GM19467 (cell line): ENCODE results near the gene STOML1.
"Not testable (repeated sequence)": the region's sequence is repeated elsewhere in the genome, so short reads cannot be mapped to it uniquely, and the experiment has no call there.

Source experiments
- ATAC-seq: cut with Tn5 transposase; IDR thresholded peaks from one replicate; pipeline ENCODE4 v1.9.1; 2021; ENCODE audit warnings: mild to moderate bottlenecking, moderate library complexity; ENCODE audit not compliant: unreplicated experiment

Gene STOML1

DNA sequence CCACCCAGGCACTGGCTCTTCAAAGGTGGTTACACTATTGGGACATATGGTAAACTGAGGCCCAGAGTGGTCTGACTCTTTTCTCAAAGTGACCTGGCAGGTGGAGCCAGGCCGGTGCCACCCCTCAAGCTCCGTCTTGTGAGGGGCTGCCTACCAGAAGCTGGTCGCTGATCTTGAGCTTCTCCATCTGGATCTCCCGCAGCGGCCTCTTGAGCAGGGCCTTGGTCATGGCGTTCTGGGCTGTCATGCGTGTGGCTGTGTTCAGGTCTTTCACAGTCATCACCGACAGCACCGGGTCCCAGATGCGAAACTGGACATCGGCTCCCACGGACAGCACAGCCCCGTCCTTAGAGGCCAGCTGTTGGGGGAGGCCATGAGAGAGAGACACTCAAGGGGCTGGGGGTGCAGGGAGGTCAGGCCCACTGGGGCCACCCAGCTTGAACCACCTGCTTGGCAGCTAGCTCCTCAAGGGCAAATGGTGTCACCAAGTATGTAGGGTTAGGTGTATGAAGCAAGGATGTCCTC, 3.6 kb downstream of the STOML1 start:
- ATAC-seq, result no peak

- no peak for ATAC-seq
These were observed 4.2 kb downstream of the STOML1 start for GRCh38 chr15:73987681-73988444.

DNA sequence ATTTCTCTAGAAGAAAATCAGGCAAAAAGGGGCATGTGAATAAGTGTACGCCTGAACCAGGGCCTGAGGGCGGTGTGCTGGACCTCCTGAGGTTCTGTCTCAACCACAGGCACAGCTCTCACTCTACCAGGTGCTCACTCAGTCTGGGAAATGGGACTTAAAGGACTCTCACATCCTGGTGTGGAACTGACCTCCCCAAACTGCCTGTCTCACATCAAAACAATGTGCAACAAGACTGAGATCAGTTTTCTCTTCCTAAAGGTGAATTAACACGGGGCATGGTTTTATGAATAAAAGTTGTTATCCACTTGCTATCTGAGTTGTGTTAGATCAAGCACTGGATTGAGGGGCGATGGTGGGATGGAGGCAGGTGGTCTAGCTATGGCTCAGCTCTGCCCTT, 4.8 kb downstream of the STOML1 start:
- no peak for ATAC-seq

DNA sequence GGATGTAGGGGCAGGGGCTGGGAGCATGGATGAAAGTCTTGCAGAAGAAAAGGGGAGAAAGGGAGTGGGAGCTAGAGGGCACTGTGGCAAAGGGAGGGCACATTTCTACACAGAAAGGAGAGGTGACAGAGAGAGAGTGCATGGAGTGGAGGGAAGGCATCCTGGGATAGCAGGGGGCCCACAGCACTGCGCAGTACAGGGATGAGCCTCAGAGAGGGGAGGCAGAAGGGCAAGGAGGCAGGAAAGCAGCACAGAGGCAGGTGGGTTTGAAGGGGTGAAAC, 5.4 kb downstream of the STOML1 start:
- no peak for ATAC-seq

DNA sequence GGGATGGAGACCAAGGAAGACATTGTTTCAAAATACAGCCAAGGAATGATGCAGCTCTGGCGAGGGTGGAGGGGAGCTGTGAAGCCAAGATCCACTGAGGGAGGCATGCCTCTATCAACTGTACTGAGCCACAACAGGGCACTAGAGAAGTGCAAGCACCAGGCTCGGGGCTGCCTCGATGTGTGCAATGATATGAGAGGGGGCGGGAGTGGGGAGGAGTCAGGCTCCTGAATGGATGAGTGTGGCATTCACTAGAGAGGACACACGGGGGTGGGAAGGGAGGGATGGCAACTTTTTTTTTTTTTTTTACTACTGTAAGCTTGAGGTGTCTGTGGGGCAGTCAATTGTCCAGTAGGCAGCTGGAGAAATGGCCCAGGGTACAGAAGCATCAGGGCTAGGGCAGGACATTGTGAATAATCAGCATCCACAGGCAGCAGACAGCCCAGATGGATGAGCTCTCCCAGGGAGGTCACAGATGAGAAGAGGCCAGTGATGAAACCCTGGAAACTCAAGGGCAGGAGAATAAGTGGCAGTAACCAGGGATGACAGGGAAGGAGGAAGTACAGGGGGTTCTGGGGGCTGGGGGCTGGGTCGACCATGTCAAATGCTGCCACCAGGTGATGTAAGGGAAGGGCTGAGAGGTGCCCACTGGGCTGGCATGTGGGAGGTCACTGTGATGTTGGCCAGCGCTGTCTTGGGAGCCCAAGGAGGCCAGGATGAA, 5.9 kb downstream of the STOML1 start:
- ATAC-seq, result no peak

DNA sequence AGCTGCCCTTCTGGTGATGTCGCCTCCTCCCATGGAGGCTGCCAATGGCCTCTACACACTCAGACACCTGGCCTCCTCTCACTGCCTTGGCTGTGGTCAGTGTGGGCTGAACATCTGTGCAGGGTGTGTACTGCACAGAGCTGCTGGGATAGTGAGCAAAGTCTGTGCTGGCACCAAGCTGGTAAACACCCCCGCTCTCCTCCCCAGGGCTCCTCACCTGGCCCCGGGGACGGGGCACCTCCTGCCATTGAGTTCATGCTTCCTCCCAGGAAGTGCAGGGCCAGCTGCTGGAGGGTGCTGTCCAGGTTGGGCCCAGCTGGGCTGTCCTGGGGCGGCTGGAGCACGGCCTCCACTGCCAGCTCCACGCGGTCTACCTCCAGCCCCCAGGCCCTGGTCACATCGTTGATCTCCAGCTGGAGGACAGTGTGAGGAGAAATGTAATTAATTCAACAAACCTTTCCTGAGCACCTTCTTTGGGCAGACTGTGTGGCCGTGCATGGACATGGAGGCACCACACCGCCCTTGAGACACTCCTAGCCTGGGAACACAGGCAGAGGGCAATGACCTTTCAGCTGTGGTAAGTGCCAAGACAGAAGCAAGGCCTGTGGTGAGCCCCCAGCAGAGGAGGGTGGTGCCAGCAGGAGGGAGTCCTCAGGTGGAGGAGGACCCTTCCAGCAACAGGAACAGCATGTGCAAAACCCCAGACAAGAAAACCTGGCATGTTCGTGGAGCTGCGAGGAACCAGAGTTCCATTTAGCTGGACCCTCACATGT, 6.8 kb downstream of the STOML1 start:
- ATAC-seq, result no peak

GRCh38 chr15:73984208-73984979, 7.7 kb downstream of the STOML1 start:
- no peak for ATAC-seq

DNA sequence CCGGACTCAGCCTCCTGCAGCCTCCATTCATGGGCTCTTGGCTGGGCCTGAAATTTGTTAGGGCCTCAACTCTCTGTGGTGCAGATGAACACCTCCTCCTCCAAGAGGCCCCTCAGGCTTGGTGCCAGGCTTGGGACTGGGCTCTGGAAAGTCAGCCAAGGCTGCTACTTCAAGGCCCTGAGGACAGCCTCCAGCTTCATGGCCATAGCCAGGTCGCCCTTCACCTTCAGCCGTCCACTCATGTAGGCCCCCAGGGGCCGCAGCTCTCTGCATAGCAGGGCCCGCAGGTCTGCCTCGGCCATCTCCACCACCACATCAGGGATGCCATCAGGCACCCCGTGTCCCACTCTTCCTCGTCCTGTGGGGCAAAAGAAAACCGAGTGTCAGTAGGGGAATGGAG, 8.3 kb downstream of the STOML1 start:
- no peak for ATAC-seq

DNA sequence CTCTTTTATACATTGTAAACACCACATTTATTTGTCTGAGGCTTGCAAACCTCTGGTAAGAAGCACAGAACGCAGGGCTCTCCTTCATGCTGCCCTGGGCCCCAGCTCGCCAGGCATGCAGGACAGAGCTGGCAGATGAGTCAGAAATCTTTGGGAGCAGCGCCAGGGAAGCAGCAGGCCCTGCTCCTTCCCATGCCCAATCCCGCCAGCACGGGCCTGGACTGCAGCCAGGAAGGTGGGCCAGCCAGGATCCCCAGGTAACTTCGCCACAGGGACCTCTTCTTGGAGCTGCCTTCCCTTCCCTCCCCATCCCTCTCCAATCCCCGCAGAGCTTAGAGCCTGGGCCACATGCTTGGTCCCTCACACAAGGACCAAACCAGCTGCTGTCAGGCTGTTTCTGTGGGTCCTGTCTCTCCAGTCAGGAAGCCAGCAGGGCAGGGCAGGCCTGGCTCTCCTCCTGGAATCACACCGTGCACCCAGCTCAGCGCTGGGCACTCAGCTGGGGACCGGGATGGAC, 8.8 kb downstream of the STOML1 start:
- no peak for ATAC-seq

GRCh38 chr15:73982222-73982962, 9.7 kb downstream of the STOML1 start:
- no peak for ATAC-seq

DNA sequence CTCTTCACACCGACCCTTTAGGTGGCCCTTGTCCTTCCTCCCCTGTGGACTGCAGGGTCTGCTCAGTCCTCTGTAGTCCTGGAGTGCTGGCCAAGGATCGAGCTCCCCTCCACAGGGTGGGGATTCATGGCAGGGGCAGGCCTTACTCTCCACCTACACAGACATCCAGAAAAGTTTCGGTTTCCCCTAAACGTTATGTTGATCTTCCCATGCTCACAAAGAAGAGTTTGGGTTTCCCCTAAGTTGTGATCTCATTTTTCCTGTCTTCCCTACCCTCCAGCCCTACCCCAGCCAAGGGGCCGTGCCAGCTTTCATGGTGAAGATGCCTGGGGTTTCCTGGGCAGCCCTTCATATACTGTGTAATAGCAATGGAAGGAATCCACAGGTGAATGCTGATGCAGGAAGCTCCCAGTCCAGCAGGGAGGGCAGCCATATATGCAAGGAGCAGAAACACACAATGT, 10.3 kb downstream of the STOML1 start:
- no peak for ATAC-seq

DNA sequence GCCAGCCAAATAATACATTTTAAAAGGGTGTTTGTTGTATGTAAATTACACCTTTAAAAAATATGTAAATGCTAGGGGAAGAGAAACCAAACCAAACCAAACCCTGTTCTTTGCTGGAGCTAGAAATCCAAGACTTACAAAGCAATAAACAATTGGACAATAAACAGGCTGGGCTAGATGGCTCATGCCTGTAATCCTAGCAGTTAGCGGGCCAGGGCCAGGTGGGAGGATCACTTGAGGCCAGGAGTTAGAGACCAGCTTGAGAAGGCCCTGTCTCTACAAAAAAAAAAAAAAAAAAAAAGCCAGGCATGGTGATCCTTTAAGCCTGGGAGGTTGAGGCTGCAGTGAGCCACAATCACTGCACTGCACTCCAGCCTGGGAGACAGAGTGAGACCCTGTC, 12.5 kb downstream of the STOML1 start:
- no peak for ATAC-seq

DNA sequence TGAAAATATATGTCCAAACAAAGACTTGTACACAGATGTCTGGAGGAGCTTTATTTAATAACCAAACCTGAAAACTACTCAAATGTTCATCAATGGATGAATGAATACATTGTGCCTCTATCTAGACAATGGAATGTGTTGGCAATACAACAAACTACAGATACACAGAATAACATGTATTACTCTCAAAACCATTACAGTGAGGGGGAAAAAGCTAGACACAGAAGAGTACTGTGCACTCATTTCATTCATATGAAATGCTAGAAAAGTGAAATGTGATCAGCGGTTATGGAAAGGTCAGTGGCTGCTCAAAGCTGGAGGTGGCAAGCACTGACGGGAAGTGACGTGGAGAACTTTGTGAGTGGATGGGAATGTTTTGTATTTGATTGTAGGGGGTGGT, 13.2 kb downstream of the STOML1 start:
- ATAC-seq, result no peak

- ATAC-seq, result not testable (repeated sequence)
These were observed 16.5 kb downstream of the STOML1 start for GRCh38 chr15:73975440-73976125.

- not testable (repeated sequence) for ATAC-seq
These were observed 18.4 kb downstream of the STOML1 start for GRCh38 chr15:73973683-73974200.

DNA sequence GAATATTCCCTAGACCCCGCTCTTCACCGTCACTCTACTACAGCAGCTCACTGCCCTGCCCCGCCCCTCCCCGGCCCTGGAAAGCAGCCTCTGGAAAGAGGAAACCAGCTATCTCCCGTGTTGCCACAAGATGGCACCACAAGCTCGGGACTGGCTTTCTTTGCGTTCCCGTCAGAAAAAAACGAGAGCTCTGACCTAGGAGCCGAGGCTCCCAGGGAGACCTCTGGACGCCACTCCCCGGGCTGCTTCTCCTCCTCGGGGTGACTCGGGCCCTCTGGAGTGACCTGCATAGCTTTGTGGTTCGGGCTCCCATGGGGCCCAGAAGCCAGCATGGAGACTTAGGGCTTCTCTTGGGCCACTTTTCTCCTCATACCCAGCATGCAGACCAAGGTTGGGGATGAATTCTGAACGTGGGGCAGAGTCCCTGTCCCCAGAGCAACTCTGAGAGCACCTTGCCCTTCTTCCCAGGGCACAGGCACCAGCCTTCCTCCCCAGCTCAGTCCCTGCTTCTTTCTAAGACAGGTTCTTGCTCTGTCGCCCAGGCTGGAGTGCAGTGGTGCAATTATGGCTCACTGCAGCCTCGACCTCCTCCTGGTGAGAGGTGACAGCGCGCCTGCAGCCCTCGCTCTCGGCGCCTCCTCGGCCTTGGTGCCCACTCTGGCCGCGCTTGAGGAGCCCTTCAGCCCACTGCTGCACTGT, 19.0 kb downstream of the STOML1 start:
- no peak for ATAC-seq

GRCh38 chr15:73969151-73969759, 22.8 kb downstream of the STOML1 start:
- no peak for ATAC-seq

DNA sequence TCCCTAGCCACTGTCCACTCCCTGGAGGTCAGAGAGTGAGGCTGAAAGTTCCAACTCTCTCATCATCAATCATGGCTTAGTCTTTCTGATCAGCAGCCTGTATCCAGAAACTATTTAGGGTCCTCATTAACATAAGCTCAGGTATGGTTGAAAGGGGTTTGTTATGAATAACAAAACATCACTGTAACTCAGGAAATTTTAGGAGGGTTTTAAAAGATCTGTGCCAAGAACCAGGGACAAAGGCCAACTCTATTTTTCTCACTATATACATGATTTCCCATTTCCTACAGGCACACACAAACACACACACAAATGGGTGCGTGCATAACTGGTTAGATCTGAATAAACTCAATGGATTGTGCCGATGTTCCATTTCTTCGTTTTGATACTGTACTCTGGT, 23.6 kb downstream of the STOML1 start:
- no peak for ATAC-seq
